SU-DHL-6 (cell line): Measurements from ENCODE around the gene GSC2.

Source experiments
- CTCF ChIP-seq: fragments of 200-600 bp; sonication (generic); IDR thresholded peaks from one replicate; pipeline ENCODE4 v1.5.1; 2017; ENCODE audit warnings: antibody characterized with exemption, mild to moderate bottlenecking, low read length, moderate library complexity; ENCODE audit not compliant: insufficient read depth, poor library complexity, severe bottlenecking
- EZH2phosphoT487 ChIP-seq: fragments of 200-600 bp; sonication (generic), shearing (Covaris generic); conservative IDR thresholded peaks from 2 replicates; pipeline ENCODE4 v1.6.1; 2018; ENCODE audit warnings: mild to moderate bottlenecking, antibody characterized with exemption, low read length, moderate library complexity, mixed read lengths

GRCh38 chr22:19142394-19142793 lies 7.7 kb downstream of the GSC2 start:
- TF ChIP-seq CTCF, result no peak
- no peak for TF ChIP-seq EZH2phosphoT487
